K562 (cell line): ENCODE data around the gene CCDC33. TPM values are rescaled to one million over a fixed set of nuclear protein-coding genes. Genes with fewer than 3 reads are reported as not detected.

Experiments
- ATAC-seq: fragments of 200-7000 bp; cut with Tn5 transposase; 3 replicates; pipeline ENCODE4 v1.9.1; 2020; ENCODE audit warnings: moderate library complexity
- BruUV-seq: library from RNA; stranded (reverse); fragments of 400-500 nt; replicated peaks from 2 replicates; lab custom pipeline; 2021; lab: Mats Ljungman, UMichigan
- CTCF ChIA-PET: fragments of 300-600 bp; formaldehyde crosslinking; extraction: SDS; loops from one replicate; lab custom pipeline; 2021; ENCODE audit warnings: low intra/inter-chr PET ratio; lab: Yijun Ruan, JAX
- POLR2A ChIA-PET: fragments of 300-600, 350-650 bp; sonication (Branson Sonifier 250); formaldehyde crosslinking; extraction: SDS; loops from one replicate; lab custom pipeline; 2021; ENCODE audit warnings: antibody characterized with exemption, inconsistent platforms; lab: Yijun Ruan, JAX
- DNase-seq, 4 experiments: peaks; one replicate each; pipeline versions ENCODE4 v3.0.0 to v3.0.0-alpha.2; 2011 to 2018; ENCODE audit warnings: low spot score in 3 of 4, mixed read lengths in 3 of 4; ENCODE audit errors: extremely low read depth in 1 of 4
- FAIRE-seq: peaks from 2 replicates; lab custom pipeline; 2011; peaks lifted over from hg19 to GRCh38; lab: Jason Lieb, UNC
- H2AFZ ChIP-seq: 2 replicates; pipeline ENCODE4 v1.6.0; 2011; ENCODE audit warnings: low read depth, low read length, control low read depth, inconsistent platforms
- H3K27ac ChIP-seq: fragments of 200-600 bp; 3 replicates; pipeline ENCODE4 v1.8.0; 2011; ENCODE audit warnings: low read depth, mild to moderate bottlenecking, control low read depth, inconsistent platforms, low read length, moderate library complexity, mixed read lengths; ENCODE audit errors: extremely low read depth
- H3K27me3 ChIP-seq, 2 experiments: fragments of 300-600 bp in 1 of 2; 2 replicates in 1 of 2; 3 replicates in 1 of 2; pipeline versions ENCODE4 v1.6.0 to v1.8.0; 2011; ENCODE audit warnings: inconsistent platforms in 2 of 2, low read length in 2 of 2, mild to moderate bottlenecking in 1 of 2, mixed read lengths in 1 of 2, moderate library complexity in 1 of 2; ENCODE audit not compliant: control insufficient read depth in 2 of 2, insufficient read depth in 2 of 2
- H3K36me3 ChIP-seq: fragments of 300-600 bp; 3 replicates; pipeline ENCODE4 v1.8.0; 2011; ENCODE audit warnings: mild to moderate bottlenecking, low read length, inconsistent platforms; ENCODE audit not compliant: control insufficient read depth, insufficient read depth
- H3K4me1 ChIP-seq, 2 experiments: fragments of 200-600 bp in 1 of 2; replicated peaks in 1 of 2; 2 replicates in 1 of 2; 3 replicates in 1 of 2; pipeline versions ENCODE4 v1.5.1 to v1.8.0; 2011; ENCODE audit warnings: inconsistent platforms in 2 of 2, low read length in 2 of 2, mild to moderate bottlenecking in 1 of 2, mixed read lengths in 1 of 2, moderate library complexity in 1 of 2; ENCODE audit not compliant: control insufficient read depth in 2 of 2, insufficient read depth in 2 of 2
- H3K4me2 ChIP-seq: 2 replicates; pipeline ENCODE4 v1.6.1; 2011; ENCODE audit warnings: low read length, control low read depth, inconsistent platforms, mixed read lengths; ENCODE audit not compliant: insufficient read depth
- H3K4me3 ChIP-seq: fragments of 200-600 bp; sonication (generic), shearing (Covaris generic); 2 replicates; pipeline ENCODE4 v1.5.1; 2016; ENCODE audit warnings: control low read depth, inconsistent platforms
- H3K79me2 ChIP-seq: fragments of 200-600 bp; 3 replicates; pipeline ENCODE4 v1.8.0; 2011; ENCODE audit warnings: low read length, inconsistent platforms; ENCODE audit not compliant: control insufficient read depth, insufficient read depth
- H3K9ac ChIP-seq, 2 experiments: 2 replicates each; pipeline versions ENCODE4 v1.6.0 to v1.6.1; 2011; ENCODE audit warnings: low read depth in 2 of 2, low read length in 2 of 2, control low read depth in 1 of 2, inconsistent platforms in 1 of 2, mild to moderate bottlenecking in 1 of 2, mixed read lengths in 1 of 2; ENCODE audit not compliant: insufficient read depth in 1 of 2
- H3K9me1 ChIP-seq: one replicate; pipeline ENCODE4 v1.6.0; 2011; ENCODE audit warnings: inconsistent platforms, mild to moderate bottlenecking, low read length, moderate library complexity; ENCODE audit not compliant: control insufficient read depth, insufficient read depth
- H3K9me3 ChIP-seq: replicated peaks from 2 replicates; pipeline ENCODE4 v1.5.1; 2011; ENCODE audit warnings: low read depth, low read length, inconsistent platforms; ENCODE audit not compliant: control insufficient read depth, insufficient read depth
- H4K20me1 ChIP-seq: replicated peaks from 2 replicates; pipeline ENCODE4 v1.6.1; 2011; ENCODE audit warnings: low read length, inconsistent platforms, mixed read lengths; ENCODE audit not compliant: control insufficient read depth, insufficient read depth
- BRCA1 ChIP-seq, 2 experiments: fragments of 450-650 bp in 1 of 2; sonication (generic) in 1 of 2; formaldehyde crosslinking in 1 of 2; IDR thresholded peaks; 2 replicates each; pipeline versions ENCODE4 v1.5.0 to v1.6.1; 2017 to 2020; ENCODE audit warnings: mild to moderate bottlenecking in 1 of 2, missing genetic modification reagents in 1 of 2
- E2F3 ChIP-seq: fragments of 250-450 bp; sonication (Bioruptor Pico); IDR thresholded peaks from 2 replicates; pipeline ENCODE4 v1.4.0; 2020; ENCODE audit warnings: mild to moderate bottlenecking
- HCFC1 ChIP-seq: IDR thresholded peaks from 2 replicates; pipeline ENCODE4 v1.6.1; 2012; ENCODE audit warnings: low read depth, low read length, improper control_type of control experiment
- HIVEP1 ChIP-seq: fragments of 250-450 bp; sonication (Bioruptor Pico); IDR thresholded peaks from 2 replicates; pipeline ENCODE4 v1.4.0; 2020; ENCODE audit warnings: mild to moderate bottlenecking
- HNRNPLL ChIP-seq: fragments of 200-400 bp; formaldehyde crosslinking; IDR thresholded peaks from 2 replicates; pipeline ENCODE4 v1.6.1; 2017; ENCODE audit warnings: low read length, low read depth, mild to moderate bottlenecking; ENCODE audit not compliant: poor library complexity, severe bottlenecking
- NFXL1 ChIP-seq: fragments of 450-650 bp; formaldehyde crosslinking; IDR thresholded peaks from 2 replicates; pipeline ENCODE4 v1.4.0; 2021; ENCODE audit warnings: mild to moderate bottlenecking
- PCBP2 ChIP-seq: fragments of 200-400 bp; formaldehyde crosslinking; IDR thresholded peaks from 2 replicates; pipeline ENCODE4 v1.6.1; 2018; ENCODE audit warnings: low read length, low read depth, mild to moderate bottlenecking, moderate library complexity; ENCODE audit not compliant: poor library complexity, severe bottlenecking
- PHB ChIP-seq: fragments of 250-450 bp; sonication (Bioruptor Pico); IDR thresholded peaks from 2 replicates; pipeline ENCODE4 v1.5.0; 2021
- POLR2A ChIP-seq: fragments of 450-650 bp; conservative IDR thresholded peaks from 2 replicates; pipeline ENCODE4 v1.6.1; 2016
- SLC30A9 ChIP-seq: fragments of 250-450 bp; sonication (Bioruptor Pico); IDR thresholded peaks from 2 replicates; pipeline ENCODE4 v1.8.0; 2022; ENCODE audit warnings: mild to moderate bottlenecking, moderate library complexity
- TBL1XR1 ChIP-seq, 2 experiments: IDR thresholded peaks; 2 replicates each; pipeline ENCODE4 v1.6.1; 2012; ENCODE audit warnings: improper control_type of control experiment in 2 of 2, low read length in 2 of 2, mild to moderate bottlenecking in 1 of 2
- ZSCAN32 ChIP-seq: fragments of 450-650 bp; formaldehyde crosslinking; IDR thresholded peaks from 2 replicates; pipeline ENCODE4 v1.4.0; 2020; ENCODE audit warnings: mild to moderate bottlenecking, moderate library complexity
- ZZZ3 ChIP-seq: fragments of 450-650 bp; IDR thresholded peaks from 2 replicates; pipeline ENCODE4 v1.6.1; 2016; ENCODE audit warnings: antibody characterized with exemption, mild to moderate bottlenecking, moderate library complexity
- WGBS: fragments of 100-300 bp; shearing (Covaris generic); methylation state at CpG from one replicate; pipeline ENCODE4 v1.1.6; 2016; ENCODE audit warnings: low coverage, mixed read lengths; ENCODE audit not compliant: insufficient coverage; ENCODE audit errors: missing lambda C conversion rate; 5-methylcytosine and 5-hydroxymethylcytosine counted together
- in situ Hi-C: fragments of 300-500 bp; cut with MboI; formaldehyde crosslinking; loops from 4 replicates; pipeline ENCODE4 v1.15.0; 2018; ENCODE audit warnings: inconsistent platforms, mixed read lengths
- intact Hi-C: fragments of 100-400 bp; cut with micrococcal nuclease; formaldehyde crosslinking; loops from 2 replicates; pipeline ENCODE4 v1.14.2; 2022
- polyA plus RNA-seq, 8 experiments: library from polyadenylated mRNA; depleted of rRNA in 4 of 8; stranded (reverse) in 5 of 8; unstranded in 3 of 8; fragments of >200 nt; fragmentation: Nextera tagmentation in 2 of 8; fragmentation: Illumina TruSeq in 1 of 8; extraction: Ambion mirVana in 2 of 8; extraction: Trizol in 1 of 8; gene quantifications; 2 replicates each; pipeline versions ENCODE4 v1.2.1 to v1.2.3, GENCODE V29; 2011 to 2014; ENCODE audit warnings: inconsistent platforms in 1 of 8, missing spikeins in 1 of 8
- total RNA-seq, 7 experiments: library from RNA; depleted of rRNA in 6 of 7; stranded (reverse); fragments of >200 nt in 6 of 7; fragmentation: Illumina TruSeq in 2 of 7; extraction: Trizol in 2 of 7; gene quantifications; 2 replicates each; pipeline versions ENCODE4 v1.2.1 to v1.2.3, GENCODE V29; 2011 to 2021; ENCODE audit warnings: low replicate concordance in 1 of 7

CCDC33 gene
- total and polyA plus RNA-seq, 9 of the 15 experiments (the other 6 are each of a cell fraction or from before 2014, with no cell fraction given): 0.08 to 1.1 (median 0.15) TPM; not detected in 4

GRCh38 chr15:74274470-74275038 lies 38.4 kb downstream of the CCDC33 start:
- no peak for DNase-seq
- ChIA-PET POLR2A (interaction anchor here (0.6 kb wide), 2 partner anchors 9 to 229 kb away, joined by 4 read pairs; no protein-coding TSS in a partner anchor), CTCF (no interaction called here)
- Histone ChIP-seq H3K79me2 (no peaks in the 10 kb centered on the region), H3K9me1 (no peaks in the 10 kb centered on the region), H3K4me3 (no peak overlapping the region), H4K20me1 (peaks cover 10% of the 10 kb centered on the region; the same call in 1 of the 2 replicates), H3K9ac (no peak overlapping the region), H3K27ac (no peak overlapping the region), H3K4me2 (no peak overlapping the region), H3K4me1 (no peaks in the 10 kb centered on the region; a peak in 1 of 5 replicates), H3K36me3 (no peaks in the 10 kb centered on the region), H3K27me3 (peaks cover 18 to 48% of the 10 kb centered on the region in 2 experiments; a peak in 4 of 5 replicates), H2AFZ (no peak overlapping the region), H3K9me3 (no peaks in the 10 kb centered on the region)
- no peak for ATAC-seq
- in situ Hi-C loops (loop anchor here (25.0 kb wide), 1 partner anchor 1637 kb away; no protein-coding TSS in a partner anchor), intact Hi-C loops (no loop called here)
- WGBS: 0% methylated on average over 3 of the region's 3 CpGs
- no peak for TF ChIP-seq SLC30A9 (CRISPR knock-in tag)
- TF ChIP-seq HIVEP1 (CRISPR knock-in tag): no peak
- no peak for TF ChIP-seq POLR2A
- TF ChIP-seq PCBP2: no peak
- TF ChIP-seq HCFC1: no peak
- TF ChIP-seq BRCA1 (IDR thresholded peaks at IDR 0.05): no peak
- no peak for TF ChIP-seq BRCA1 (CRISPR knock-in tag; IDR thresholded peaks at IDR 0.05)
- no peak for TF ChIP-seq NFXL1 (CRISPR knock-in tag)
- no peak for TF ChIP-seq ZSCAN32 (CRISPR knock-in tag)
- TF ChIP-seq E2F3 (CRISPR knock-in tag): no peak
- TF ChIP-seq TBL1XR1 (IDR thresholded peaks at IDR 0.05; ENCODE audit: low read length in 2 of 2): no peak
- no peak for TF ChIP-seq HNRNPLL
- TF ChIP-seq PHB (CRISPR knock-in tag): no peak
- TF ChIP-seq ZZZ3: no peak
- FAIRE-seq: no peak
- no TSS peak for BruUV-seq
